Measurements from ENCODE around the gene FYB1.
A peak's percentile ranks its signal among the peaks of the same experiment; 100 is the strongest.

FYB1 gene

GRCh38 chr5:39203951-39204350, 15.4 kb downstream of the FYB1 start:
- DNase-seq = no peak

- no peak for DNase-seq
Measured at GRCh38 chr5:39203275-39203922, 16.0 kb downstream of the FYB1 start.

DNA sequence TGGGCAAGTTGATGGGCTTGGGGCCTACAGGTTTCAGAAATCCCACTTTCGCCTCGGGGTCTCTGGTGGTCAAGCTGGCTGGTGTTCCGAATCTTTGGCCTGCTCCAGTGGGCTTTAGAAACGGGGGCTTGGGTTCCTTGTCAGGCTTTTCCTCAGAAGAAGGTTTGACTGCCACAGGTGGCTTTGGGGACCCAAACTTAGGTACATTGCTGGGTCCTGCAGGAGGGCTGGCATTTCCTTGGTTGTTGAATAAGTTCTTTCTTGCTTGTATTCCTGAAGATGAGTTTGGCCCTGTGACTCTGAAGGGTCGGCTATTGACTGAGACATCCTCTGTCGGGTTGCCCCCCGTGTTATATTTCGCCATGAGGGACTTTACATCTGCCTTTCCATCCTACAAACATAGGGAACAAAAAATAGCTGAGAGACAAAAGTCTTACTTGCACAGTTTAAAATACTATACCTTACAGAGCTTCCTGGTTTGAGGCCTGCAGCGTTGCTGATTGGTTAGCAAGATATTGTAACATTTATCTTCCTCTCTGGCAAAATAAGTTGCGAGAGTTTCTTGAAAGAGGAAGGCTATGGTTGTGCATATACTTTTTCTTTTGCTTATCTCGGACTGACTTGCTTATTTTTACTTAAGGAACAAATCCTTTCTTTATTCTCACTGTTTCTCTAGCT, 16.6 kb downstream of the FYB1 start:
- DNase-seq = no peak

DNA sequence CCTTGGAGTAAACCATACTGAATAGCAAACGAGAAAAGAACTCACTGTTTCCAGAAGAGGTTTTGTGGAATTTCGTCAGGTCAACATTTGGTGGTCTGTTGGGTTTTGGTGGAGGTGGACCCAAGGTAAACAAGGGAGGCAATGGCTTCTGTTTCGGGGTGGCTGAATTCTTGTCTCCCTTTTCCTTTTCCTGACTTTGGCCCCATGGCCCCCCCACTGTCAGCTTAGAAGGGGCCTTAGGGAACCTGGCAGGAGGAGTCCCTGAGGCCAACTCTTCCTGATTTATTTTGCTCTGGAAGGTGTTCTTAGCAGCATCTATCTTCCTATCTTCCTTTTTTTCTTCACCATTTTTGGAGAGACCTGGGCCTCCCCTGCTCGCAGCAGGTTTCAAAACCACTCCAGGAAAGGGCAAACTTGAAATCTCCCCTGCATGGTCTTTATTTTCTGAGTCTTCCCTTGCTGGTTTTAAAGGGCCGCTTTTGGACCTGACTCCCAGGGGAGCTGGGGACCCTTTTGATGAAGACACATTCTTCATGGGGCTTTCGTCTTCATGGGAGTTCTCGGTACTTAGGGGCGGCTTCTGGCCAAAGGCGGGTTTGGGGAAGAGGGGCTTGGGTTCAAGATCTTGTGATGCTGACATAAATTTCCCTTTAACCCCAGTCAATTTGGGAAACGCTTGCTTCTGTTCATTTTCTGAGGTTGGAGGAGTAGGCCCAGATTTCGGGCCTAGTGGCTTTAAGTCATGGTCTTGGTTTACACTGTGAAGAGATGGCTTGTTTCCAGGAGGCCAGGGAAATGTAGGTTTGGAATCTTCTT, 17.4 kb downstream of the FYB1 start:
- no peak for DNase-seq

DNA sequence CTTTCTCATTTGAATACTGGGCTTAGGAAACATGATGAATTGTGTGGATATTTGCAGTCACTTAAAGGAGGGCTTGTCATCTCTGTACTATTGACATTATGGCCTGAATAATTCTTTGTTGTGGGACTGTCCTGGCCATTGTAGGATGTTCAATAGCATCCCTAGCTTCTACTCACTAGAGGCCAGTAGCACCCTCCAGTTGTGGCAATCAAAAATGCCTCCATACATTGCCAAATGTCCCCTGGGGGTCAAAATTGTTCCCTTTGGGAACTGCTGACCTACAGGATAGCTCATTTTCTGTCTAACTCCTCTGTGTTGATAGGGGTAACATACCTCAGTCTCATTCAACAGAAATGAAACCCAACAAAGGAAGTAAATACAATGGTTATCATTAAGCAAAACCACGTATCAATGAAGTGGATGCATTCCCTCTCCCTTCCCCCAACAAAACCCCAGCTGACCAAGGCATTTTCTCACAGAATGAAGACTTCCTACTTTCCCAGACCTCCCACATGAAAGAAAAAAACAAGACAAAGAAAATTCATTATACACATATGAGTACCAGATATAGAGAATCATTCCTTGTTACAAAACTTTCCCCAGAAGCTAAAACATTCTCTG, 18.1 kb downstream of the FYB1 start:
- no peak for DNase-seq

DNA sequence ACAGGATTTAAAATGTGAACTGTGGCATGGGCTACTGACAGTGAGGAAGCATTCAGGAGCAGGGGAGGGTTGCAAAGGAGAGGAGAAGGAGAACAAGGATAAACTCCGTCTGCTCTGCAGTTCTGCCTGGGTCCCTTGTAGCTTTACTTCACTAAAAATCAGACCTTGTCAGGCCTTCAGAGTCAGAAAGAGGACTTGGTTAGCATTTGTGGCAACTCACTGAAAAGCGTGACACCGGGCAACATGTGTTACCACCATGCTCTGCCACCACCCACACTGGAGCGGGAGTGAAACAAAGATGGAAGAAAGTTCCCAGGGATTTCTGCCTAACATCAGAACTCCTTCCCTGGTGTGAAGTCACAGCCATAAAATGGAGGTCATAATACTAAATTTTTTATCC, 19.3 kb downstream of the FYB1 start:
- peak; percentile 49 for DNase-seq

GRCh38 chr5:39199335-39199734, 20.0 kb downstream of the FYB1 start:
- no peak for DNase-seq

DNA sequence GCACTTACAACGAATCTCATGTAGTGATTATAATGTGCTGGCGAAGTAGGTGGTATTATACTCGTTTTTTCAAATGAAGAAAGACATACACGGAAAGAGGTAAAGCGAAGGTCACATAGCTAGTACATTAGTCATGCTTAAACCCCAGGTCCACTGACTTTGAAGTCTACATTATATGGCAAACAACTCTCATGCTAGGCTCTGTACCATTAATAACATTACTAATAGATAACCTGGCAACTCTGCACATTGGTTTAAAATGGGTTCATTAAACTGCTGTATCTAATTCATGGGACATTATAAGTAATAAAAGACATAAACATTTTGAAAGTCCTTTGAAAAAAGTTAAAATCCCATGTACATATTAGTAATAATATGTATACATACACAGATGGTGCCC, 21.2 kb downstream of the FYB1 start:
- DNase-seq = no peak

- peak; percentile 58 for DNase-seq
Measured at GRCh38 chr5:39197556-39197955, 21.8 kb downstream of the FYB1 start.

DNA sequence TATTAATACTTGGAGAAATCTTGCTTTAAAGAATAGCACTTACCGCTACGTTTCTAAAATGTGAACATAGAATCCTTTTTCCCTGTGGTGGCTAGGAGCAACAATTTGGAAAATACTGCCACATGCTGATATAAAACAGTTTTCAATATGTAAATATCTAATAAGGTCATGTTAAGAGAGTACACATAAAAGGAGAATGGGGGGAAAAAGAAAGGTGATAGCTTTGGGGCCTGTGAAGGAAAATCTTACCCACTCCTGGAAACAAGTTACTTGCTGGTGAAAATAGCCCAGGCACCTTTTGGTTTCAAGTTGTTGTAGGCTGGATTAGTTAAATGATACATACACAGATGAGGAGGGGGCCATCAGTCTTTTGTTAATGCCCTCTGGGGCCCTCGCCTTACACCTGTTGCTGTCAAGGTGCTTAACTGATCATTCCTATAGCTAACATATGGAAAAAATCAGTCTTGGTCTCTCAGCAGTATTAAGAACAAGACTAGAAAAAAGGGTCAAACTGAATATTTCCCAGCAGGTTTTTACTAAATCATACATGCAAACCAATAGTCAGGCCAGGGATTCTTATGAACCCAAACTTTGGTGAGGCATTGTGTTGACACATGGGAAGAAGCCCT, 24.1 kb downstream of the FYB1 start:
- DNase-seq = no peak

DNA sequence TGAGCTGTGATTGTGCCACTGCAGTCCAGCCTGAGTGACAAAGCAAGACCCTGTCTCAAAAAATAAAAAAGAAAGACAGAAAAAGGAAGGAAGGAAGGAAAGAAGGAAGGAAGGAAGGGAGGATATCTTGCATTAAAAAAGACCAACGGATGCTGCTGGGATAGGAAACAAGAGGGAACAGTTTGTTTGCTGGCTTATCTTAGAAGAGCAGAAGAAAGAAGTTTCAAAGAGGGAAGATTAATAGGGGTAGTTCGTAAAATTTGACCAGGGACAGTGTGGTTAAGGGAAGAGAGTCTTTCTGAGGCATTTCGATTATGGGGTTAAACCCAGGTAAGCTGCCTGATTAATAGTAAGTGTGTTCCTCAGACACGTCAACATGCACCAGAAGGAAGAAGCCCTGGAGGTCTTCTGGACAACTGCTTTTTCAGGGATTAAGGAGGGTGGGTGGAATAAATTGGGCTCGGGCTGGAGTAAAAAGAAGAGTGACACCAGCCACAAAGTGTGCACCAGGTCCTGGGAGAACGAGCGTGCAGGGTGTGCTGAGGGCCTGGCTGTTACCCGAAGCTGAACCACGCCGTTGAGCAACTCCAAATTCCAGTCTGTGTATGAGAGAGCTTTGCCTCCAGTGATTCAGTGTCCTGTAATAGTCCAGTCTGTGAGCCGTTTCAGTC, 24.8 kb downstream of the FYB1 start:
- no peak for DNase-seq

- DNase-seq = no peak
Measured at GRCh38 chr5:39193553-39194465, 25.6 kb downstream of the FYB1 start.

- no peak for DNase-seq
Measured at GRCh38 chr5:39192450-39193160, 26.8 kb downstream of the FYB1 start.

DNA sequence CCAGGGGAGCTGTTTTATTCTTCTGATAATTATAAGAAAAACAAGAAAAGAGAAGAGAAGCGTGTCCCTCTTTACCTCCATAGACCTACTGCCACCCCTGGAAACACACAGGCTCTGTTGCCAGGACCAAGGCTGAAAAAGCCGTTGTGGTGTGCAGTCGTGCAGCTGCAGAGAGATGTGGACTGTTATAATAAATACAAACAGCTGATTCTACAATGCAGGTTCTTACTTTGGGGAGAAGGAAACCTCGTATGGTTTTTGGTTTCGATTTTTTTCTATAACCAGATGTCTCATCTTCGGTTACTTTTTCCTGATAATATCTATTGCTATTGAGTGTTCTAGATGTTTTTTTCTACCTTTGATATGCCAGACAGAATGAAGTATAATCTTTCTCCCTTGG, 28.1 kb downstream of the FYB1 start:
- peak; percentile 41 for DNase-seq

DNA sequence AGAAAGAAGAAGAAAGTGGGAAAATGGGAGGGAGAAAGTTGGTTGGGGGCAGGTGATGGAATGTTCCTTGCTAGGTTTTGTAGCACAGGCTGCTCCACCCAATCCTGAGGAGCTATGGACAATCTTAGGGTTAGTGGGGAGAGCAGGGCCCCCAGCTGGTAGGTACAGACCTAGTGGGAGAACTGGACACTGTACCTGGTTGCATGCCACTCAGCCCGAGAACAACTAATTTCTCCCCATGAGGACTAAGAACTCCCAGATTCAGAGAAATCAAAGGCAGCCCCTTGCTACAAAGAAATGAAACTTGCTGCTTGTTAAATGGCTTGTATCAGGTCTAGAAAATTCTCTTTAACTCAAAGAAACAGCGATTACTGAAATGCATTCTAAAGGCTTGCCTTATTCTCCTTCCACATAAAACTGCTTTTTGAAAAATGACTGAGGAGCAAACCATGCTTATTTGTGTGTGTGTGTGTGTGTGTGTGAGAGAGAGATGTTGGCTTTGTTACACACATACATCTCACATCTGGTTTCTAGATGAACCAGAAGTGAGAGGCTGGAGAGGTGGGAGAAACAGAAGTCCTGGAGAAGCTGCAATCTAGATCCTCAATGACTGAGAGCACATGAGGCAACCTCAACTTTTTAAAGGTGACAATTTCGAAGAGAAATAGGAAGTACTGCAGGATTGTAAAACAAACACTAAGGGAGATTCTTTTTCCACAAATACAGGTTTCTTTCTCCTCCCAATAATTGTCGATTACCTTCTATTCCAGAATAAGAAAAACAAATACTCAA, 28.9 kb downstream of the FYB1 start:
- no peak for DNase-seq

DNA sequence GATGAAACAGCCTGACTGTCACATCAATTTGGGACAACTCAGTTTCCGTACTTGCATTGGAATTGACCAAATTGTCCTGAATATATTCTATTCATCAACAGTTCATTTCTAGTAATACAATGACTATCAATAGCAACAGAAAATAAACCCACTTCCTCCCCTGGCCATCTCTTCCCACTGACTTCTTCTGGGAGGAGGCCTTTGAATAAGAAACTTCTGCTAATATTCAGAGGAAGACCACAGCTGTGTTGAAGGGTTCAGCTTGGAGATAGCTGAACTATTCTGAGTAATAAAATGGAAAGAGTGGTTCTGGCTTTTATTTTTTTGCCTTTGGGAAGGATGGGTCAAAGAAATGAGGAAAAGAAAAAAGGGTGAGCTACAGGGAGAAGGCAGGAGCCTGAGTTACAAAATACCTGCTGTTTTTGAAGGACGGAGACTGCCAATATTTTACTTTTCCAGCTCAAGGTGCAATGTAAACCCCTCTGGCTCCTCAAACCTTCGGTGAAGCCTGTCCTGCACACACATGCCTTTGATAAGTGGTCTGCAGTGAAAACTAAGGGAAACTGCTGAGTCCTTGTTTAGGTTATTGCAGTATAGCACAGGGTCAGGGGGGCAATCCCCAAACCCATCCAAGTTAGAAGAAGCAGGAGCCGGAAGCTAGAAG, 29.9 kb downstream of the FYB1 start:
- no peak for DNase-seq

DNA sequence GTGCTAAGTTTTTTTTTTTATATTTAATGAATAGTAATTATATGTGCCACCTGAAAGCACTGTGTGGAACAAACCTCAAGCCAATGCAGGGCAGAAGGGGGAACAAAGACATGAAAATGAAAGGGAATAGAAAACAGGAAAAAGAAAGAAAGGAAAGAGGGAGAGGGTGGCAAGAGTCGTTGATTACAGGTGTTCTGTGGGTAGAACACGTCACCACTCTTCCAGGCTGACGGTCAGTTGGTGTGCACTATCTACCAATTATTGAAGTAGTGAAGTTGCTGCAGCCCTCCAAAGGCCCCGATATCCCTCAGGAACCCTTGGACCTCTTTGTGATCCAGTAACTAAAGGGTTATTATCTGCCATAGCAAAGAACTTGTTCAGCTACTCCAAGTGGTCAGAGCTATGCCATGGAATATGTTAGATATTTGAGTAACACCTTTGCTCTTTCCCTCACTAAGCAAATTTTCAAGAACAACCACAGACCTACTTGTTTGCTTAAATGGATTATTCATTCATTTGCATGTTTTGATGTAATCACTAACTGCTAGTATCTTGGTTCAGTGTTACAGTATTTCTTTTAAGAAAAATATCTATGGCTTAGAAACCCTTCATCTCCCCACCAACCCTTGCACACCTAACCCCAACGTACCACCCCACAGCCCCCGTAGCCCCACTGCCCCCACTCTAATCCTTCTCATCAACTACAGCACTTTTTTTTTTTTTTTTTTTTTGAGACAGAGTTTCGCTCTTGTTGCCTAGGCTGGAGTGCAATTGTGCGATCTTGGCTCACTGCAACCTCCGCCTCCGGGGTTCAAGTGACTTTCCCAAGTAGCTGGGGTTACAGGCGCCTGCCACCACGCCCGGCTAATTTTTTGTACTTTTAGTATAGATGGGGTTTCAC, 31.3 kb downstream of the FYB1 start:
- peak; percentile 39 for DNase-seq
